Smooth muscle cell (in vitro differentiated cells): ENCODE measurements around the gene ANTXRL. TPM values are rescaled to one million over a fixed set of nuclear protein-coding genes. Genes with fewer than 3 reads are reported as not detected.
"Not testable (repeated sequence)": the region's sequence is repeated elsewhere in the genome, so short reads cannot be mapped to it uniquely, and the experiment has no call there.

ENCODE experiments used
- DNase-seq: peaks from one replicate; lab custom pipeline; 2025; ENCODE audit not compliant: unreplicated experiment; lab: John Stamatoyannopoulos, UW
- H2AFZ ChIP-seq: fragments of 200-600 bp; sonication (generic); 2 replicates; pipeline ENCODE4 v1.6.0; 2016; ENCODE audit warnings: antibody characterized with exemption, low read depth, mild to moderate bottlenecking
- H3F3A ChIP-seq: fragments of 200-600 bp; sonication (generic); 2 replicates; pipeline ENCODE4 v1.6.0; 2017; ENCODE audit warnings: antibody characterized with exemption, low read depth
- H3K27ac ChIP-seq: fragments of 200-600 bp; sonication (generic); 2 replicates; pipeline ENCODE4 v1.5.1; 2016; ENCODE audit warnings: low read depth, mild to moderate bottlenecking
- H3K27me3 ChIP-seq: fragments of 200-600 bp; sonication (generic); 2 replicates; pipeline ENCODE4 v1.6.1; 2016; ENCODE audit warnings: low read depth, mild to moderate bottlenecking
- H3K36me3 ChIP-seq: fragments of 200-600 bp; sonication (generic); 2 replicates; pipeline ENCODE4 v1.5.1; 2016; ENCODE audit warnings: low read depth
- H3K4me1 ChIP-seq: fragments of 200-600 bp; sonication (generic); 2 replicates; pipeline ENCODE4 v1.5.1; 2016; ENCODE audit warnings: low read depth
- H3K4me2 ChIP-seq: fragments of 200-600 bp; sonication (generic); 2 replicates; pipeline ENCODE4 v1.6.0; 2016; ENCODE audit warnings: mild to moderate bottlenecking
- H3K4me3 ChIP-seq: fragments of 200-600 bp; sonication (generic); 2 replicates; pipeline ENCODE4 v1.5.1; 2016; ENCODE audit warnings: mild to moderate bottlenecking
- H3K79me2 ChIP-seq: fragments of 200-600 bp; sonication (generic); 2 replicates; pipeline ENCODE4 v1.6.0; 2016; ENCODE audit warnings: low read depth, mild to moderate bottlenecking
- H3K9ac ChIP-seq: fragments of 200-600 bp; sonication (generic); 2 replicates; pipeline ENCODE4 v1.6.0; 2016; ENCODE audit warnings: low read depth
- H3K9me3 ChIP-seq: fragments of 200-600 bp; sonication (generic); replicated peaks from 2 replicates; pipeline ENCODE4 v1.5.1; 2016; ENCODE audit warnings: low read depth
- H4K20me1 ChIP-seq: fragments of 200-600 bp; sonication (generic); 2 replicates; pipeline ENCODE4 v1.6.0; 2016; ENCODE audit warnings: low read depth
- WGBS: methylation state at CpG from one replicate; pipeline ENCODE4 v1.1.7; 2016; ENCODE audit warnings: low lambda C conversion rate; 5-methylcytosine and 5-hydroxymethylcytosine counted together
- polyA plus RNA-seq: library from polyadenylated mRNA; unstranded; fragments of >200 nt; fragmentation: Nextera tagmentation; extraction: Ambion mirVana; gene quantifications from 2 replicates; pipeline ENCODE4 v1.2.1, GENCODE V29; 2016
- total RNA-seq: library from RNA; depleted of rRNA; stranded (reverse); fragments of >200 nt; gene quantifications from 2 replicates; pipeline ENCODE4 v1.2.3, GENCODE V29; 2014
- TF ChIP-seq, protein P1 (sequence below): fragments of 200-600 bp; sonication (generic); IDR thresholded peaks from 2 replicates; pipeline ENCODE4 v1.5.1; 2017; ENCODE audit warnings: borderline replicate concordance, mild to moderate bottlenecking, antibody characterized with exemption; ENCODE audit not compliant: insufficient read depth, poor library complexity, severe bottlenecking

The ANTXRL gene
- total and polyA plus RNA-seq, 2 experiments from 2014 or later: not detected

DNA sequence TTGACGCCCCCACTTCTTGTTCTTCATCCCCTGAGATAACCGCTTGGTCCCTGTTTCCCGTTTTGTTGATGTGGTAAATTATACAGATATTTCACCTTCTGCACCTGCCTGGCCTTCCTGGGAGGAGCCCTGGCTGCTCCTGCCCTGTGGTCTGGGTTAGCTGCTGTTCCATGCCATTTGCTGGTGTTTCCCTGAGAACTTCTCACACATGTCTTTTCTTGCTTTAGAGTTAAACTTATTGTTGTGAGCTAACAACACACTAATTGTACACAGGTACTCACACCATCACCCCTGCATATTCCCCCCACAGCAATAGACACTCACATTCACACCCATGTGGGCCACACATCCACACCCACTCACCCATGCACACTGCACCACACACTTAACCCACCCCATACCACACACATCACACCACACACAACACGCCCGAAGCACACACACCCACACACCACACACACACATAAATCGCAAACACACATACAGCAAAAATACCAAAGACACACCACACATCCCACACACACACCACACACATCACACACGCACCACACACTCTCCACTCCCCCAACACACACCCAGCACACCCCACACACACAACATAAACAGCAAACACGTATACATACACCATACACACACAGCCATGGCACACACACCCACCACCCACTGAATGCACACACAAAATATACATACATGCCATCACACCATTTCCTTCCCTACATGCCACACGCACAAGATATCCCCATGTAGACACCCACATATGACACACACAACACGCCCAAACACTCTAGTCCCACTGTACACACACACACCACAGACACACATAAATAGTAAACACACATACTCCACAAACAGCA is 19.4 kb upstream of the ANTXRL start:
- Histone ChIP-seq H3K4me2 (no peak overlapping the region), H3K9me3 (no peaks in the 10 kb centered on the region), H3K4me3 (no peak overlapping the region), H3K79me2 (no peaks in the 10 kb centered on the region), H3K27me3 (no peaks in the 10 kb centered on the region), H3K4me1 (no peaks in the 10 kb centered on the region), H3K36me3 (no peaks in the 10 kb centered on the region), H4K20me1 (no peaks in the 10 kb centered on the region), H3F3A (no peaks in the 10 kb centered on the region), H3K27ac (no peak overlapping the region), H3K9ac (no peak overlapping the region), H2AFZ (no peak overlapping the region)
- no peak for DNase-seq
- TF ChIP-seq, protein P1, sequence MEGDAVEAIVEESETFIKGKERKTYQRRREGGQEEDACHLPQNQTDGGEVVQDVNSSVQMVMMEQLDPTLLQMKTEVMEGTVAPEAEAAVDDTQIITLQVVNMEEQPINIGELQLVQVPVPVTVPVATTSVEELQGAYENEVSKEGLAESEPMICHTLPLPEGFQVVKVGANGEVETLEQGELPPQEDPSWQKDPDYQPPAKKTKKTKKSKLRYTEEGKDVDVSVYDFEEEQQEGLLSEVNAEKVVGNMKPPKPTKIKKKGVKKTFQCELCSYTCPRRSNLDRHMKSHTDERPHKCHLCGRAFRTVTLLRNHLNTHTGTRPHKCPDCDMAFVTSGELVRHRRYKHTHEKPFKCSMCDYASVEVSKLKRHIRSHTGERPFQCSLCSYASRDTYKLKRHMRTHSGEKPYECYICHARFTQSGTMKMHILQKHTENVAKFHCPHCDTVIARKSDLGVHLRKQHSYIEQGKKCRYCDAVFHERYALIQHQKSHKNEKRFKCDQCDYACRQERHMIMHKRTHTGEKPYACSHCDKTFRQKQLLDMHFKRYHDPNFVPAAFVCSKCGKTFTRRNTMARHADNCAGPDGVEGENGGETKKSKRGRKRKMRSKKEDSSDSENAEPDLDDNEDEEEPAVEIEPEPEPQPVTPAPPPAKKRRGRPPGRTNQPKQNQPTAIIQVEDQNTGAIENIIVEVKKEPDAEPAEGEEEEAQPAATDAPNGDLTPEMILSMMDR: no peak
- 86% methylated on average over 10 of the region's 10 CpGs for WGBS

DNA sequence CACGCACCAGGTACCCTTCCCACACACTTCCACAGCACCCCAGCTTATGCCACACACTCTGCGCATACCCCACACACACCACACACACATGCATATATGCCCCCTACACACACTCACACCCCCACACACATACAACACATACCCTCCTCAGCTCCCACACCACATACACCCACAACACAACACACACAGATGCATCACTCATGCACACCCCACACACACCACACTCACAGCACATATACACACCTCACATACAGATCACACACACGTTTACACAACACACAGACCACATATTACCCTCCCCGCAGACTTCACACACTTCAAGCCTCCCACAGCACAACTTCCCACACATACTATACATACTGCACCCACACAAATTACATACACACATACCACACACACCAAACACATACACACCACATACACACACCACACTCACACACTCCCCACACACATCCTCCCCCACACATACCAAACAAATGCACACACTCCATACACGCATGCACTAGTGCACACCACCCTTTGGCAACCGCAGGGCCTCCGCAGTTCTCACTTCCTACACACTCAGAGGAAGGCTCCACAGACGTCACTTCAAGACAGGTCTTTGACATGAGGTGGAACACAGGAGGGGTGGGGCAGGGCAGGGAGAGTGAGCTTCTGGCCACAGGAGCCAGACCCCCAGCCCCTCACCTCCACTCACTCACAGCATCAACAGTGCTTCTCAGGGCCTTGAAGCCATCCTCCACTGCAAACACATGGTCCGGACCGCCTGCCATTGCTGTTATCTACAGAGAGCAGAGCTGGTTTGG is 18.5 kb upstream of the ANTXRL start:
- no peak overlapping the region for H3K27ac ChIP-seq
- 78% methylated on average over 10 of the region's 10 CpGs for WGBS
- H3K36me3 ChIP-seq: no peaks in the 10 kb centered on the region
- no peaks in the 10 kb centered on the region for H4K20me1 ChIP-seq
- H3K9me3 ChIP-seq: no peaks in the 10 kb centered on the region
- H3F3A ChIP-seq: no peaks in the 10 kb centered on the region
- no peaks in the 10 kb centered on the region for H3K4me1 ChIP-seq
- TF ChIP-seq, protein P1: no peak
- H3K27me3 ChIP-seq: no peaks in the 10 kb centered on the region
- H3K9ac ChIP-seq: no peak overlapping the region
- no peak overlapping the region for H2AFZ ChIP-seq
- H3K4me3 ChIP-seq: no peak overlapping the region
- H3K4me2 ChIP-seq: no peak overlapping the region
- H3K79me2 ChIP-seq: no peaks in the 10 kb centered on the region
- no peak for DNase-seq

DNA sequence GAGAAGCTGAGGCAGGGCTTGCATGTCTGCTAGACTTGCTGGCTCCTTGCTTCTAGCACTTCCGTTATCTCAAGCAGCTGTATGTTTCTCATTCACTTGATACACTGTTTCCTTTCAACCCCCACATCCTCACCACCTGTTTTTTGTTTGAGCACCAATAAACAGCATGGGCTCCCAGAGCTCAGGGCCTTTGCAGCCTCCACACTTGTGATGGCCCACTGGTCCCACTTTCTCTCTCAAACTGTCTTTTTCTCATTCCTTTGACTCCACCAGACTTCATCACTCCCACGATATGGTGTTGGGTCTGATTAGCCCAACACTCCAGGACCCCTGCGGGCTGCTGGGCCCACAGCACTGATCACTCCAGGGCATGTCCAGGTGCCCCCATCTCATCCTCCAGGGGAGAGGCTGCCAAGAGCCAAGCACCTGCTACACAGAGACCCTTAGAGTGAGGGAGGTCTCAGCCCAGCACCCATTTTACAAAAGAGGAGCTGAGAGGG is 17.2 kb upstream of the ANTXRL start:
- H3K4me2 ChIP-seq, H3K27ac ChIP-seq, H3K27me3 ChIP-seq, H3F3A ChIP-seq, H4K20me1 ChIP-seq, H3K4me1 ChIP-seq, H3K36me3 ChIP-seq, DNase-seq, H3K9ac ChIP-seq, H3K4me3 ChIP-seq, H3K9me3 ChIP-seq, H3K79me2 ChIP-seq, H2AFZ ChIP-seq: not testable (repeated sequence)
- WGBS: 85% methylated on average over 3 of the region's 3 CpGs

DNA sequence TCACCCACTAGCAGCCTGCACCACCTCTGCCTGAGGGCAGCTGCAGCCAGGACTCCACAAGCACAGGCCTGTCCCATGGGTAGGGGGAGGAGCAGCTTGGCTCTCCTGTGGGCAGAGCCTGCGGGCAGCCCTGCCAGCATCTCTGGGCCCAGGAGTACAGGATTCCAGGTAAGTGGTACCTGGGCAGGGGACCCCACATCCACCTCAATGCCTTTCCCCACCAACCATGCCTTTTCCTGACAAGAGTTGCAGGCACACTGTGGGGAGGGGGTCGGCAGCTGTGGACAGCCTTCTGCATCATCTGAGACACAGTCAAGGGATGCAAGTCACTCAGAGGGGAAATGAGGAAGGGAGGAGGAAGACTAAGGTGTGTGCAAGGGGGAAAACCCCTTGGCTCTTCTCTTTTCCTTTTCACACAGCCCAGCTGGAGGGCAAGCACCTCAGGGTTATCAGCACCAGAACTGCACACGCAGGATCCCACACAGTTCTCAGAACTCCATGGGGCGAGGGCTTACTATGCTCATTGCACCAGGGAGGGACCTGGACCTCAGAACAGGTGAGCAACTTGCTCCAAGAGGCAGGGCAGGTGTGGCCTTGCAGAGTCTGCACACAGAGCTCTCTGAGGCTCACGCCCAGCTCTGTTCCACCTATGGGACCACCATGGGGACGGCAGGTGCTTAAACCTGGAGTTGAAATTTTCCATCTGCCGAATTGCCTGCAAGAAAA is 16.5 kb upstream of the ANTXRL start:
- no peak overlapping the region for H2AFZ ChIP-seq
- DNase-seq: no peak
- no peaks in the 10 kb centered on the region for H3K36me3 ChIP-seq
- H3K9me3 ChIP-seq: no peaks in the 10 kb centered on the region
- no peaks in the 10 kb centered on the region for H3F3A ChIP-seq
- no peak overlapping the region for H3K9ac ChIP-seq
- no peak overlapping the region for H3K4me3 ChIP-seq
- no peaks in the 10 kb centered on the region for H3K27me3 ChIP-seq
- 86% methylated on average over 7 of the region's 7 CpGs for WGBS
- no peak overlapping the region for H3K4me2 ChIP-seq
- H3K27ac ChIP-seq: no peak overlapping the region
- H3K4me1 ChIP-seq: no peaks in the 10 kb centered on the region
- no peaks in the 10 kb centered on the region for H3K79me2 ChIP-seq
- TF ChIP-seq, protein P1: no peak
- no peaks in the 10 kb centered on the region for H4K20me1 ChIP-seq

DNA sequence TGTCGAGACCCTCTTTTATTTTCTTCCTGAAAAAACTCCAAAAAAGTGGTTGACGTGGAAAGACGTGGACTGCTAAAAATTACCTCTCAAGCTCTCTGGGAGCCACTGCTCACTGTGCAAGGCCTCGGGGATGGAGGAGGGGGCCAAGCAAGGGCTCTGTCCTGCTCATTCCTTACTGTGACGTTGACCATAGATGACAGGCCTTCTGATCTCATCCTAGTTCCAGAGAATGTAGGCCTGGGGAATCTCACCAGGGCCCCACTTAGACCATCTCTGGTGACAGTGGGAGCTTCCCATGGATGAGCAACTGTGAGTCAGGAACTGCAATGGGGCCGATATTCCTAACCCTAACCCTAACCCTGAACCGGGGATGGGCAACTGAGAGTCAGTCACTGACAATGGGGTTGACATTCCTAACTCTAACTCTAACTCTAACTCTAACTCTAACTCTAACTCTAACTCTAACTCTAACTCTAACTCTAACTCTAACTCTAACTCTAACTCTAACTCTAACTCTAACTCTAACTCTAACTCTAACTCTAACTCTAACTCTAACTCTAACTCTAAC is 15.8 kb upstream of the ANTXRL start:
- H3K9ac ChIP-seq, DNase-seq, H3F3A ChIP-seq, H2AFZ ChIP-seq, H3K9me3 ChIP-seq, H3K4me1 ChIP-seq, H3K79me2 ChIP-seq, H3K27ac ChIP-seq, H4K20me1 ChIP-seq, H3K27me3 ChIP-seq, H3K36me3 ChIP-seq, H3K4me3 ChIP-seq, H3K4me2 ChIP-seq: not testable (repeated sequence)
- WGBS: 58% methylated on average over 7 of the region's 7 CpGs
